ENCODE results near the gene ZDHHC23. TPM values are rescaled to one million over a fixed set of nuclear protein-coding genes. Genes with fewer than 3 reads are reported as not detected.

Gene ZDHHC23
- total RNA-seq = 18.8 TPM

GRCh38 chr3:113947372-113948014 lies at the start of gene ZDHHC23:
Gene ZDHHC23 (plus strand): TSS chr3:113948013. CDS start chr3:113948803, 790 bp downstream.

Other genes with a start within 250 kb of the ZDHHC23 start
- 44.4 TPM for gene NAA50, start 201.8 kb upstream of the ZDHHC23 start, total RNA-seq
- 113 TPM for gene ATP6V1A, start 201.0 kb upstream of the ZDHHC23 start, total RNA-seq
- 13.1 TPM for gene GRAMD1C, start 109.2 kb upstream of the ZDHHC23 start, total RNA-seq
- gene CCDC191, start 108.5 kb downstream of the ZDHHC23 start, total RNA-seq = 9.1 TPM
- gene QTRT2, start 108.7 kb downstream of the ZDHHC23 start, total RNA-seq = 18.2 TPM
- not detected for gene DRD3, start 231.0 kb downstream of the ZDHHC23 start, total RNA-seq

Data from parietal lobe (tissue), 1 donor.